ENCODE data around the gene ZNF841.
"Not testable (repeated sequence)": the region's sequence is repeated elsewhere in the genome, so short reads cannot be mapped to it uniquely, and the experiment has no call there.

Gene ZNF841

DNA sequence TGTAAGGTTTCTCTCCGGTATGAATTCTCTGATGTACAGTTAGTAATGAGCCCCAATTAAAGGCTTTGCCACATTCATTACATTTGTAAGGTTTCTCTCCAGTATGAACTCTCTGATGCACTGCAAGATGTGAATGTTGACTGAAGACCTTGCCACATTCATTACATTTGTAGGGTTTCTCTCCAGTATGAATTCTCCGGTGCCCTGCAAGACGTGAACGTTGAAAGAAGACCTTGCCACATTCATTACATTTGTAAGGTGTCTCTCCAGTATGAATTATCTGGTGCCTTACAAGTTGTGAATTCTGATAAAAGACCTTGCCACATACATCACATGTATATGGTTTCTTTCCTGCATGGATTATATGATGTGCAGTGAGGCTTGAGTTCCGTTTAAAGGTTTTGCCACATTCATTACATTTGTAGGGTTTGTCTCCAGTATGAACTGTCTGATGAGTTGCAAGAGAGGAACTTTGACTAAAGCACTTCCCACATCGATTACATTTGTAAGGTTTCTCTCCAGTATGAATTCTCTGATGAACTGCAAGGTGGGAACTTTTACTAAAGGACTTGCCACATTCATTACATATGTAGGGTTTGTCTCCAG, 29.2 kb downstream of the ZNF841 start:
- DNase-seq (ENCODE audit: low read depth, low spot score): no peak

GRCh38 chr19:52065399-52065798, 30.2 kb downstream of the ZNF841 start:
- no peak for DNase-seq (ENCODE audit: low read depth, low spot score)

DNA sequence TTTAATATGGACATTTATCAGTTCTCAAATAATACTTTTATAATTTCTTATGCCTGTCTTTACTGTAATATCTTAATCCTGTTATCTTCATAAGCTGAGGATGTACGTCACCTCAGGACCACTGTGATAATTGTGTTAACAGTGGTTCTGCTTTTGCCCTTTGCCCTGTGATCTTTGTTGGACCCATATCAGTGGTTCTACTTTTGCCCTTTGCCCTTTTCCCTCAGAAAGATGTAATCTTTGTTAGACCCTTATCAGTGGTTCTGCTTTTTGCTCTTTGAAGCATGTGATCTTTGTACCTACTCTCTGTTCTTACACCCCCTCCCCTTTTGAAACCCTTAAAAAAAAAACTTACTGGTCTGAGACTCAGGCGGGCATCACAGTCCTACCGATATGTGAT, 39.1 kb downstream of the ZNF841 start:
- not testable (repeated sequence) for DNase-seq (ENCODE audit: low read depth, low spot score)

DNA sequence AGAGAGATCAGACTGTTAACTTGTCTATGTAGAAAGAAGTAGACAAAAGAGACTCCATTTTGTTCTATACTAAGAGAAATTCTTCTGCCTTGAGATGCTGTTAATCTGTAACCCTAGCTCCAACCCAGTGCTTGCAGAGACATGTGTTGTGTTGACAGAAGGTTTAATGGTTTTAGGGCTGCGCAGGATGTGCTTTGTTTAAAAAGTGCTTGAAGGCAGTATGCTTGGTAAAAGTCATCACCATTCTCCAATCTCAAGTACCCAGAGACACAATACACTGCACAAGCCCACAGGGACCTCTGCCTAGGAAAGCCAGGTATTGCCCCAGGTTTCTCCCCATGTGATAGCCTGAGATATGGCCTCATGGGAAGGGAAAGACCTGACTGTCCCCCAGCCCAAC, 43.8 kb downstream of the ZNF841 start:
- DNase-seq (ENCODE audit: low read depth, low spot score): not testable (repeated sequence)

DNA sequence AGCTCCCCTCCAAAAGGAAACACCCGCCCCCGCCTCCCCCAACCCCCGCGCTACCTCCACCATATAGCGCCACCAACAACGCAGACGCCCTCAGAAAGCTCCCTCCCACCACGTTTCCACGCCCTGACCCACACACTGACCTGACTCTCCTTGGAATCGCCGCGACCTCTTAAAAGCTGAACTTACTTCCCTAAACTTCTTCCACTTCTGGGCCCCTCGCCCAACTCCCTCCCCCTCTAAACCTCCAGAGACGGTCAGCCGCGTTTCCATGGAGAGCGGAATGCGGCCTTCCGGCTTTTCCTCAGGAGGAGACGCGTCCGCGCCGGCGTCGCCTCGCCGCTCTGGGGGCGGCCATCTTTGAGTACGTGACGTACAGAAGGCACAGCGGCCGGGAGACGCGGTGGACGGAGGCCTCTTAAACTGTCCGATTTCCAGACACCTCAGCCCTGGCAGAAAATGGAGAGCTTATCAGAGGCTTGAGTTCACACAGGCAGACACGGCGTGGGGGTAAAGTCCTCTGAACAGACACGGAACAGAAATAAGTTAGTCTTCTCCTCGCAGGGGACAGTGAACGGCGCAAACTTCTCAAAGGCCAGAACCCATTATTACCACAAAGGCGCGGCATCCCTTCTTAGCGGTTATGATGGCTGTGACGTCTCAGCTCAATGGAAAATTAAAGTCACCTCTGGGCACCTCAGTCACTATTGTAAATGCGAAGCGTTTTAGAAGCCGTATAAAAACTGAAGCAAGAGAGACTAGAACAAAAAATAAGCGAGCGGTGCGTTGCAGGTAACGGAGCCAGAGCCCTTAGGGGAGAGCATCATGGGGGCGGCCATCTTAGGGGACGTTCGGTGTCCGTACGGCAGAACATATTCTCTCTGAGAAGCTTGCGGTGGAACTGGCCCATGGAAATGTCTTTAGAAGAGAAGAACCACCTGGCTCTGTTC, 46.7 kb downstream of the ZNF841 start, which contains the start of gene ZNF432:
Gene ZNF432, minus strand, starts transcription at position 284 of the 947 bp plus-strand sequence. CDS start 1,970 bp downstream, outside the sequence.
- peak; percentile 54 for DNase-seq (ENCODE audit: low read depth, low spot score)

DNA sequence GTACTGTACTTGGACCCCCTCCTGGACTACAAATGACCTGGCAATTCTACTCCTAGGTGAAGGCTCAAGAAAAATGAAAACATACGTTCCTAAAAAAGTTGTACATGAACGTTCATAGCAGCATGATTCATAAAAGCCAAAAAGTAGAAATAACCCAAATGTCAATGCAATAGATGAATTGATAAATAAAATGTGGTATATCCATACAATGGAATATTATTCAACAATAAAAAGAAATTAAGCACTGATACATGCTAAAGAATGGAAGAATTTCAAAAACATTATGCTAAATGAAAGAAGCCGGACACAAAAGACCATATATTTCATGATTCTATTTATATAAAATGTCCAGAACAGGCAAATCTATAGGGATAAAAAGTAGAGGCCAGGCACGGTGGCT, 56.4 kb downstream of the ZNF841 start:
- DNase-seq (ENCODE audit: low read depth, low spot score): no peak

- DNase-seq (ENCODE audit: low read depth, low spot score): no peak
Measured at GRCh38 chr19:52034051-52034728, 61.4 kb downstream of the ZNF841 start.

DNA sequence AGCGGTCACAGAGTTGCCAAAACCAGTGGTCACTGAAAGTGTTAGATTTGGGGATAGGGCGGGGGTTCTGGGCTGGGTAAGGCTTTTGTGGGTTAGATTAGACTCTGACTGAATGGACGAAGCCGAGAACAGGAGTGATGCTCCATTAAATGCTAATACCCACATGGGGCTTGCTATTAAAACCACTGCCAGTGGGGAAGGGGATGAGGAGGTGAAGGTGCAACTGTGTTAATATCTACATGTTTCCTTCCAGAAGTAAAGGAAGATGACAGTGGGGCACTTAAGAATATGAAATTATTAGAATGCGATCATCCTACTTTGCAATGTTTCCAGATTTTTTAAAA, 66.8 kb downstream of the ZNF841 start:
- DNase-seq (ENCODE audit: low read depth, low spot score): no peak

- peak; percentile 67 for DNase-seq (ENCODE audit: low read depth, low spot score)
Measured at GRCh38 chr19:52028027-52028779, 67.4 kb downstream of the ZNF841 start, which contains the start of gene ZNF614. Gene ZNF614, minus strand, starts transcription at chr19:52028379. Its CDS starts 2,634 bp downstream, at chr19:52025745.

DNA sequence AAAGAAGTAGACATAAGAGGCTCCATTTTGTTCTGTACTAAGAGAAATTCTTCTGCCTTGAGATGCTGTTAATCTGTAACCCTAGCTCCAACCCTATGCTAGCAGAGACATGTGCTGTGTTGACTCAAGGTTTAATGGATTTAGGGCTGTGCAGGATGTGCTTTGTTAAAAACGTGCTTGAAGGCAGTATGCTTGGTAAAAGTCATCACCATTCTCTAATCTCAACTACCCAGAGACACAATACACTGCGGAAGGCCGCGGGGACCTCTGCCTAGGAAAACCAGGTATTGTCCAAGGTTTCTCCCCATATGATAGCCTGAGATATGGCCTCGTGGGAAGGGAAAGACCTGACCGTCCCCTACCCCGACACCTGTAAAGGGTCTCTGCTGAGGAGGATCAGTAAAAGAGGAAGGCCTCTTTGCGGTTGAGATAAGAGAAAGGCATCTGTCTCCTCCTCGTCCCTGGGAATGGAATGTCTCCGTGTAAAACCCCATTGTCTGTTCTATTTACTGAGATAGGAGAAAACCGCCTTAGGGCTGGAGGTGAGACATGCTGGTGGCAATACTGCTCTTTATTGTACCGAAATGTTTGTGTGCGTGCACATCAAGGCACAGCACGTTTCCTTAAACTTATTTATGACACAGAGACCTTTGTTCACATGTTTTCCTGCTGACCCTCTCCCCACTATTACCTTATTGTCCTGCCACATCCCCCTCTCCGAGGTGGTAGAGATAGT, 69.1 kb downstream of the ZNF841 start:
- DNase-seq (ENCODE audit: low read depth, low spot score): not testable (repeated sequence)

DNA sequence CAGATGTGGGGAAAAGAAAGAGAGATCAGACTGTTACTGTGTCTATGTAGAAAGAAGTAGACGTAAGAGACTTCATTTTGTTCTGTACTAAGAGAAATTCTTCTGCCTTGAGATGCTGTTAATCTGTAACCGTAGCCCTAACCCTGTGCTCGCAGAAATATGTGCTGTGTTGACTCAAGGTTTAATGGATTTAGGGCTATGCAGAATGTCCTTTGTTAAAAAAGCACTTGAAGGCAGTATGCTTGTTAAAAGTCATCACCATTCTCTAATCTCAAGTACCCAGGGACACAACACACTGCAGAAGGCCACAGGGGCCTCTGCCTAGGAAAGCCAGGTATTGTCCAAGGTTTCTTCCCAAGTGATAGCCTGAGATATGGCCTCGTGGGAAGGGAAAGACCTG, 71.1 kb downstream of the ZNF841 start:
- not testable (repeated sequence) for DNase-seq (ENCODE audit: low read depth, low spot score)

- DNase-seq (ENCODE audit: low read depth, low spot score): no peak
Measured at GRCh38 chr19:52022193-52022592, 73.4 kb downstream of the ZNF841 start.

- no peak for DNase-seq (ENCODE audit: low read depth, low spot score)
Measured at GRCh38 chr19:52020506-52020905, 75.1 kb downstream of the ZNF841 start.
